ENCODE data around the gene TIGD7. TPM values are rescaled to one million over a fixed set of nuclear protein-coding genes. Genes with fewer than 3 reads are reported as not detected.
A peak's percentile ranks its signal among the peaks of the same experiment; 100 is the strongest.

The TIGD7 gene
- total and polyA plus RNA-seq, 9 donors: 5.2 to 16.1 (median 13.4) TPM

DNA sequence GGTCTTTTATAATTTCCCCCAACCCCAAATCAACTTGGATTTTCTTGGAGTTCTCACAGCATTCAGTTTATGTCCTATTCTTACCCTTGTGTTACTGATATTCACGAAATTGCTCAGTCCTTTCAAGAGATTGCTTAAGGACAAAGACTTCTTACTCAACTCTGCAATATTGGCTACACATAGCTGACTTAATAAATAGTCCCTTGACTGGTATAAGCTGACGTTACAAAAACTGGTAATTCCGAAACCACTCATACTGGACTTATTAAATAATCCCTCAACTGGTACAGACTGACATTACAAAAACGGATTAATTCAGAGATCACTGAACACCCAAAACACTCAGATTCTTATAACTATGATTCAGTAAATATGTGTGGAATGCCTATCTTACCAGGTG, 860 bp downstream of the TIGD7 start:
- DNase-seq: no peak
- Histone ChIP-seq H3K9me3 (peaks cover 0 to 45% of the 10 kb centered on the region in 2 donors), H3K4me1 (ENCODE audit: insufficient read depth) (peaks cover 5% of the 10 kb centered on the region), H3K4me3 (peak overlapping the region; percentile 80), H3K36me3 (no peaks in the 10 kb centered on the region), H3K27me3 (no peaks in the 10 kb centered on the region), H3K27ac (no peak overlapping the region)
- 67 to 77% (median 76%) methylated on average over 4 of the region's 4 CpGs for WGBS, 3 donors
- TF ChIP-seq EP300 (IDR thresholded peaks at IDR 0.05) (no peak), POLR2A (IDR thresholded peaks at IDR 0.05) (no peak)
- TF ChIP-seq, protein P1, sequence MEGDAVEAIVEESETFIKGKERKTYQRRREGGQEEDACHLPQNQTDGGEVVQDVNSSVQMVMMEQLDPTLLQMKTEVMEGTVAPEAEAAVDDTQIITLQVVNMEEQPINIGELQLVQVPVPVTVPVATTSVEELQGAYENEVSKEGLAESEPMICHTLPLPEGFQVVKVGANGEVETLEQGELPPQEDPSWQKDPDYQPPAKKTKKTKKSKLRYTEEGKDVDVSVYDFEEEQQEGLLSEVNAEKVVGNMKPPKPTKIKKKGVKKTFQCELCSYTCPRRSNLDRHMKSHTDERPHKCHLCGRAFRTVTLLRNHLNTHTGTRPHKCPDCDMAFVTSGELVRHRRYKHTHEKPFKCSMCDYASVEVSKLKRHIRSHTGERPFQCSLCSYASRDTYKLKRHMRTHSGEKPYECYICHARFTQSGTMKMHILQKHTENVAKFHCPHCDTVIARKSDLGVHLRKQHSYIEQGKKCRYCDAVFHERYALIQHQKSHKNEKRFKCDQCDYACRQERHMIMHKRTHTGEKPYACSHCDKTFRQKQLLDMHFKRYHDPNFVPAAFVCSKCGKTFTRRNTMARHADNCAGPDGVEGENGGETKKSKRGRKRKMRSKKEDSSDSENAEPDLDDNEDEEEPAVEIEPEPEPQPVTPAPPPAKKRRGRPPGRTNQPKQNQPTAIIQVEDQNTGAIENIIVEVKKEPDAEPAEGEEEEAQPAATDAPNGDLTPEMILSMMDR (IDR thresholded peaks at IDR 0.05): no peak
- intact Hi-C loops (cut with DNase I): loop anchor here in 1 of 4 donors (10.0 kb wide), 1 partner anchor 70 kb away; the partner anchor contains the start of gene ZNF200

DNA sequence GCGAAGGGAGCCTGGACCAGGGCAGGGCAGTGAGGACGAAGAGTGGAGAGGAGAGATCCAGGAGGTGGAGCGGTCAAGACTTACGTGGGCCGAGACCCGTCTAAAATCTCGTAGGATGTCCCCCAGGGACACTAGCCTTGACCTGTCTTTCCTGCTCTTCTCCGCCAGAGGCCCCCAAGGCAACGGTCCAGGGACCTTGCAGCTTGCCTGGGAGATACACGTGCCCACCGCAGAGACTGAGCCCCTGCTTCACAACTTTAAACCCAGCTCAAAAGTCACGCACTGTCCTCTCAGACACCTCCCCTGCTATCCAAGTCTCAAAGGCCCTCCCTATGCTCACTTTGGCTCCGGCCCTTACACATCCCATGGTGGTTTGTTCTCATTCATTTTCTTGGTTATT, 9.4 kb downstream of the TIGD7 start:
- Histone ChIP-seq H3K4me1 (ENCODE audit: insufficient read depth) (no peaks in the 10 kb centered on the region), H3K4me3 (no peak overlapping the region), H3K36me3 (no peaks in the 10 kb centered on the region), H3K9me3 (peaks cover 0 to 25% of the 10 kb centered on the region in 2 donors), H3K27me3 (no peaks in the 10 kb centered on the region), H3K27ac (no peak overlapping the region)
- TF ChIP-seq, protein P1 (IDR thresholded peaks at IDR 0.05): no peak
- TF ChIP-seq EP300 (IDR thresholded peaks at IDR 0.05) (no peak), POLR2A (IDR thresholded peaks at IDR 0.05) (no peak)
- DNase-seq: no peak
- WGBS, 3 donors: 58 to 75% (median 71%) methylated on average over 13 of the region's 13 CpGs
- intact Hi-C loops (cut with DNase I): no loop called here

DNA sequence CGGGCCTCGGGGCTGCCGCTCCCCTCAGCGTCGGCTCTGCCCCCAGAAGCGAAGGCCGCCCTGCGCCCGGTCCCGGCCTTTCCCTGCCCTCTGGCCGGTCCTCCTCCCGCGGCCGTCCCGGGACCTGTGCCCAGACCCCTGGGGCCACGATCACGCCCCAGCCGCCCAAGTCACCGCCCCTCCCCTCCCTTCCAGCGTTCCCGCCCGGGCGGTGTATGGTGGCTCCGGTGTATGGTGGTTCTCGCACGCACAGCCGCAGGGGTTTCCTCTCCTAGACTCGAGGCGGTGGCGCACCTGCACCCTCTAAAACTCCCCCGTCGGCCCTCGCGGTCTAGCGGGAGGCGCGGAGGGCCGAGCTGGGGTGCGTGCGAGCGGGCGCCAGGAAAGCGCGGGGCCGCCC, 10.0 kb downstream of the TIGD7 start:
- TF ChIP-seq, protein P1 (IDR thresholded peaks at IDR 0.05): no peak
- TF ChIP-seq EP300 (IDR thresholded peaks at IDR 0.05): no peak
- no peak for TF ChIP-seq POLR2A (IDR thresholded peaks at IDR 0.05)
- DNase-seq: no peak
- no peak overlapping the region for H3K27ac ChIP-seq
- no peaks in the 10 kb centered on the region for H3K36me3 ChIP-seq
- intact Hi-C loops (cut with DNase I): no loop called here
- H3K4me3 ChIP-seq: no peak overlapping the region
- 22 to 28% (median 26%) methylated on average over 40 to 45 of the region's 45 CpGs for WGBS, 3 donors
- no peaks in the 10 kb centered on the region for H3K27me3 ChIP-seq
- no peaks in the 10 kb centered on the region for H3K4me1 ChIP-seq (ENCODE audit: insufficient read depth)
- H3K9me3 ChIP-seq: peaks cover 0 to 30% of the 10 kb centered on the region in 2 donors

DNA sequence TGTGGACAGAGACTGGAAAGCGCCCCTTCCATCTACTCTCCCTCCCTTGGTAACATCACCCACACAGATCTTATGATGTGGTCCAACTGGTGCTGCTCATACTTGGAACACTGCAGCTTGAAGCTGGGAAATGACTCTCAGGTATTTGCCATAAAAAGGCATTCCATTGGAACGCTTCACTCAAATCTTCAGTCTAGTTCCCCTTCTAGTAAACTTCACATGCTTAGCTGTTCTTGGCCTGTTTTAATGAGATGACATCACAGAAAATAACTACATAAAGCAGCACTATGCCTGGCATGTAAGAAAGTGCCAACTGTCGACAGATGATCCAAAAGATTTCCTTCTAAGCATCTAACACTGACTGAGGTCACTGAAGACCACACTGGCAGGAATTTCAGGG, 12.6 kb downstream of the TIGD7 start:
- DNase-seq: no peak
- H3K27me3 ChIP-seq: no peaks in the 10 kb centered on the region
- no peaks in the 10 kb centered on the region for H3K4me1 ChIP-seq (ENCODE audit: insufficient read depth)
- TF ChIP-seq POLR2A (IDR thresholded peaks at IDR 0.05): no peak
- TF ChIP-seq EP300 (IDR thresholded peaks at IDR 0.05): no peak
- TF ChIP-seq, protein P1 (IDR thresholded peaks at IDR 0.05): no peak
- H3K9me3 ChIP-seq: peaks cover 0 to 43% of the 10 kb centered on the region in 2 donors
- no peaks in the 10 kb centered on the region for H3K36me3 ChIP-seq
- H3K4me3 ChIP-seq: no peak overlapping the region
- H3K27ac ChIP-seq: no peak overlapping the region
- intact Hi-C loops (cut with DNase I): no loop called here
- 98 to 99% (median 99%) methylated on average over 3 of the region's 3 CpGs for WGBS, 3 donors

All from ovary (tissue), 9 donors.